ENCODE measurements around the gene BPIFA2.
"Not testable (repeated sequence)": the region's sequence is repeated elsewhere in the genome, so short reads cannot be mapped to it uniquely, and the experiment has no call there.

BPIFA2 gene

DNA sequence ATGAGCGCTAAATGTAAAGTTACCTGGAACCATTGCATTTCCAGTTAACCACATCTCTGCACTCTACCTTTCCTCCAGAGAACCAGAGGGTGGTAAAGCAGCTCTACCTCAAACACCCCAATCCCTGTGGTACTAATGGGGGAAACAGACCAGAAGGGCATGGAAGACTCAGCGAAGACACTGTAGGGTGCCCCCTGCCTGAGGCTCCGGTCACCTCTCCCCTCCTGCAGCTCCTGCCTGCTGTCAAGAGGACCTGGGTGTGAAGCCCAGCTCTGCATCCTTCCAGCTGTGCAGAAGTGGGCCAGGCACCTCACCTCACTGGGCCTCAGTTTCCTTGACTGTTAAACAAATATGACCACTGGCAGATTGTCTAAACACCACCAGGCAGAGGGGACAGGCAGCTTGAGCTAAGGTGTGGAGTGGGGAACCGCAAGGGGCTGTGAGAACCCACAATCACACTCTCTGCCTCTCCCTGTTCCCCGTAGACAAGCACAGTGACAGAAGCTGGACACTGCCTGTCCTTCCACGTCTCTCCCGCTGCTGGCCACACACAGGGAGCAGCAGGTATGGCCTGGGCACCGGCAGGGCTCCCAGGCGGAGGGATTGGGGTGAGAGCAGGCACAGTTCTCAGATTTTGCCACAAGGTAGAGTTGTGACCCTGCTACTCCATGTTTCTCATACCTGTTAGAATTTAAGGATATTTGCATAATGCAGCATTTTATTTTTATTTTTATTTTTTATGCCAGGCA lies 9.1 kb upstream of the BPIFA2 start:
- DNase-seq, result no peak
- in situ Hi-C loops (cut with MboI; ENCODE audit: low pct_unique_long_range_greater_than_20kb, low sequenced_read_pairs), result no loop called here

DNA sequence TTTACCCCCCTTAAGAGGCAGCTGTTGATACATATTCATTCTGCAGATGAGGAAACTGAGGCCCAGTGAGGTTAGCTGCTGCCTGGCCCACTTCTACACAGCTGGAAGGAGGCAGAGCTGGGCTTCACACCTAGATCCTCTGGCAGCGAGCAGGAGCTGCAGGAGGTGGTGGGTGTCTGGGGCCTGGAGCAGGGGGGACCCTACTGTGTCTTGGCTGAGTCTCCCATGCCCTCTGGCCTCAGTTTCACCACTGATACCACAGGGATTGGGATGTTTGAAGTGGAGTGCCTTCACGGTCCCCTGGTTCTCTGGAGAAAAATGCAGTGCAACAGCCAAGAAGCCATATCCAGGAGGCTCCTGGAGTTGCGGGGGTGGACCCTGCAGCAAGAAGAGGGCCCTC lies 8.2 kb upstream of the BPIFA2 start:
- DNase-seq, result no peak
- in situ Hi-C loops (cut with MboI; ENCODE audit: low pct_unique_long_range_greater_than_20kb, low sequenced_read_pairs), result no loop called here

DNA sequence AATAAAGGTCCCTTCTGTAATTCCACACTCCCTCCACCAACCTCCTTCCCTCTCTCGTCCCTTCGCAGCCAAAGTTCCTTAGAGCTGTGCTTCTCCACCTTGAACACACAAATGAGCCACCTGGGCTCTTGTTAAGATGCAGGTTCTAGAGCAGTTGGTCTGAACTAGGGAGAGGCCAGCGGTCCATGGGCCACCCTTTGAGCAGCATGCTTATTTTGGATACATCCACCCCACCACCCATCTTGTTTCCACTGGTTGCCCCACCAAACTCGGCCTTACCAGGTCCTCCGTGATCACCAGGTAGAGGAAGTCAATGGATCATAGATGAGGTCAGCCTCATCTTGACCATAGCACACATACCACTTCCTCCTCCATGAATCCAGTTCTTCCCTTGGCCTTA lies 7.3 kb upstream of the BPIFA2 start:
- no peak for DNase-seq
- in situ Hi-C loops (cut with MboI; ENCODE audit: low pct_unique_long_range_greater_than_20kb, low sequenced_read_pairs), result no loop called here

DNA sequence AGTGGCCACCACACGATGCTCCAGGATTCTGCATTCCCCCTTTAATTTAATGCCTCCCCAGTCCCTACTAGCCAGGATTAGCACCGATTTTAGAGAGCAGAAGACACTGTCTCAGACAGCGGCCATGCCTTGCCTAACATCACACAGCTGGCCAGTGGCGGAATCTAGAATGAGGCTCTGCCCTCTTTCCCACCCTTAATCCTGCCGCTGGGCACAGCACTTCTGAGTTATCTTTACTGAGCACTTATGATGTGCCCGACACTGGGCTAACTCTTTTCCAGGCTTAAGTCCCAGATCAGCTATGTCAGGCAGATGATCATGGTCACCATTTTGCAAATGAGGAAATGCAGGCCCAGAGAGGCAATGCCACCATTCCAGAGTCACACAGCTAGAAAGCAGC lies 5.6 kb upstream of the BPIFA2 start:
- no peak for DNase-seq
- in situ Hi-C loops (cut with MboI; ENCODE audit: low pct_unique_long_range_greater_than_20kb, low sequenced_read_pairs), result no loop called here

DNA sequence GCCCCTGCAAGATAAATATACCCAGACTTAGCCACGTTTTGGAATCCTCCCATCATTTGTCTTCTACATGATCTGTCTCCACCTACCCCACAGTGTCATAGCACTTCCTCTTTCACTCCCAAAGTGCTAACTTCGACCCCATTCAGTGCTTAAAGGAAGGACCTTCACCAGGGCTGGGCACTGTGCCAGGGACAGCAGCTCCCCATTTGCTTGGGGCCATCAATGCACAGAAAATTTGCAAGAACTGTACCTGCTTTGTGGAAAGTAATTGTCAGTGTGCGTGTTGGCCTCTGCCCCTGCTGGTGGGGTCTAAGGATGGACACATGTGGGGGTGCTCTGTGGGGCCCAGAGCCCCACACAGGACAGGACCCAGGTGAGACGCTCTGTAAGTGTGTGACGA lies 5.2 kb upstream of the BPIFA2 start:
- DNase-seq, result peak; percentile 27
- in situ Hi-C loops (cut with MboI; ENCODE audit: low pct_unique_long_range_greater_than_20kb, low sequenced_read_pairs), result no loop called here

DNA sequence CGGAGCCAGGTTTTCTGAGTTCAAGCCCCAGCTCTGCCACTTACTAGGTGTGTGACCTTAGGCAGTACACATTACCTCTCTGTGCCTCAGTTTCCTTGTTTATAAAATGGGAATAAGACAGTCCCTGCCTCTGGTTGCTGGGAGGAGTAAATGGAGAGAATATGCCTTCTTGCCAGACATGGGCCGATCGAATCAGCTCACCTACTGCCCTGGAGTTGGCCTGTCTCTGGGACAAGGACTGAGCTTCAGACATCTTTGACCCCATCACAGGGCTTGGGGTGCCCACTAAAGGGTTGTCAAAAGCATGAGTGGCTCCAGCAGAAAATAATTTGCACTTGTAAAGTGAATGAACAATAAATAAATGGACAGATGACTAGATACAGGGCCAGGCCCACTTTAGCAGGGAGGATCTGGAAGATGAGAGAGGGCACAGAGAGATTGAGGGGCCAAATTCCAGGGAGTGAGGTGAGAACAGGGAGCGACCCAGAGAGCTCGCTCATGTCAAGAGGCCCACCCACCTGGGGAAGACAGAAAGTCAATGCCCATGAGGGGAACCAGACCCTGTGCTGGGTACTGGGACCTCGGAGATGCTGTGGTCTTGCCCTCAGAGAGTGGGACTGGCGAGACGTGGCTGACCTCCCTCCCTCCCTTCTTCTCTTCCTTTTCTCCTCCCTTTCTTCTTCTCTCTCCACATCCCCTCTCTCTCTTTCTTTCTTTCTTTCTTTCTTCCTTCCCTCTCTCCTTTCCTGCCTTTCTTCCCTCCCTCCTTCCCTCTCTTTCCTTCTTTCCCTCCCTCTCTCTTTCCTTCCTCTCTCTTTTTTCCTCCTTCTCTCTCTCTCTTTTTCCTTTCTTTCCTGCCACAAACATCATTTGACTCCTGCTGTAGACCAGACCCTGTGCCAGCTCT lies 3.9 kb upstream of the BPIFA2 start:
- in situ Hi-C loops (cut with MboI; ENCODE audit: low pct_unique_long_range_greater_than_20kb, low sequenced_read_pairs), result no loop called here
- DNase-seq, result no peak

DNA sequence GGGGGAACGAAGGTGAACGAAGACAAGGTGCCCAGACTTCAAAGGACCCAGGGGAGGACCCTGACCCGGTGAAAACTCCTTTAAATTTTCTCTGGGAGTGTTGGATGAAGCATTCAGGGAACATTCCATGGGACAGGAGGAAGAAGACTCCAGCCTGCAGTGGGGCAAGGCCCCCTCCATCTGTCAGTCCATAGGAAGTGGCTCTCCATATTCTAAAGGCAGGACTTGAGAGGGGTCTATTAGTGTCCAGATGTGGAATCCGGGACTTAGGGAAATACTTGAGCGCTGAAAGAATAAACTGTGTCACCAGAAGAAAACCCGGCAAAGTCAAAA lies 3.2 kb upstream of the BPIFA2 start:
- in situ Hi-C loops (cut with MboI; ENCODE audit: low pct_unique_long_range_greater_than_20kb, low sequenced_read_pairs), result no loop called here
- no peak for DNase-seq

DNA sequence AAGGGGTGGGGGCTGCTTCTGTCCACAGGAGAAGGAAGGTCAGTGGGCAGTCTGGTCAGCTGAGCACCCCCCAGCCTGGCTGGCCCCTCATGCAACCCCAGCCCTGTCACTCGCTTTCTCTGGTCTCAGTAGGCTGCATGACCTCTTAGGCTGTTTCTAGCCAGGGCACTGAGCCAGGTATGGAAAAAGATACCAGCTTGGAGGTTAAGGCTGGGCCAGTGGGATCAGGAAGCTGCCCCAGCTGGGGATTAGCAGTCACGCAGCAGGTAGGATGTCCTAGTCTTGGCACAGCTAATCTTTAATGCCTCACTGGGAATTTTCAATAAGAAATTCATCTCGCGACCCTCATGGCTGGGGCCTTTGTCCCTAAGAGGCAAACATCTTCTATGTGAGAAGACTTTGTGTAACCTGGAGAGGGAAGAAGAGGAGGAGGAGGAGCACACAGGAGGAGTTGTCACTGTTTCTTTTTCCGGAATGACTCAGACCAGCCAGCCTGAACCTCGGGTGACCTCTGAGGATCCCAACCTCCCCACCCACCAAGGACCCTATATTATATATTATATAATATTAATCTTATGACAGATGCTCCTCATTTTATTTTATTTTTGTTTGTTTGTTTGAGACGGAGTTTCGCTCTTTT lies 2.4 kb upstream of the BPIFA2 start:
- in situ Hi-C loops (cut with MboI; ENCODE audit: low pct_unique_long_range_greater_than_20kb, low sequenced_read_pairs), result no loop called here
- DNase-seq, result no peak

DNA sequence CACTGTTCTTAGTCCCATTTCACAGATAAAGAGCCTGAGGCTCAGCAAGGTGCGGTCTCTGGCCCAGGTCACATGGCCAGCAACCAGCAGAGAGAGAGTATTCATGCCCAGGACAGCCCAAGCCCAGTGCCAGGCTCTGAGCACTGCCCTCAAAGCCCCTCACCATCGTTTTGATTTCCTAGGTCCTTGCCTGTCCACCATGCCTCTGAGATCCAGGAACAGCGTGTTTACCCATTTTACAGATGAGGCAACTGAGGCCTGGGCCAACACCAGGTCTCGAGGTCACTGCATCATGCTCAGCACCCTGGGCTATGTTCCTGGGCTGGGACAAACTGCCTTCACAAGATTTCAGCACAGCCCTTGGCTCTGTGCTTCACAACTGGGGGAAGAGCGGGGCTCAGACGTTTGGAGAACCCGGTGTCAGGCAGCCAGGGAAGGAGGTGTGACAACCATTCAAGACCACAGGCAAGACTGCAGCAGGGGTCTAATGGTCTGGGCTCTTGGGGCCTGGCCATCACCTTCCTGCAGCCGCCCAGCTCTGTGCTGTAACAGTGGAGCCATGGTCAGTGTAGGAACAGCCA lies 1.3 kb upstream of the BPIFA2 start:
- DNase-seq, result no peak
- in situ Hi-C loops (cut with MboI; ENCODE audit: low pct_unique_long_range_greater_than_20kb, low sequenced_read_pairs), result no loop called here

DNA sequence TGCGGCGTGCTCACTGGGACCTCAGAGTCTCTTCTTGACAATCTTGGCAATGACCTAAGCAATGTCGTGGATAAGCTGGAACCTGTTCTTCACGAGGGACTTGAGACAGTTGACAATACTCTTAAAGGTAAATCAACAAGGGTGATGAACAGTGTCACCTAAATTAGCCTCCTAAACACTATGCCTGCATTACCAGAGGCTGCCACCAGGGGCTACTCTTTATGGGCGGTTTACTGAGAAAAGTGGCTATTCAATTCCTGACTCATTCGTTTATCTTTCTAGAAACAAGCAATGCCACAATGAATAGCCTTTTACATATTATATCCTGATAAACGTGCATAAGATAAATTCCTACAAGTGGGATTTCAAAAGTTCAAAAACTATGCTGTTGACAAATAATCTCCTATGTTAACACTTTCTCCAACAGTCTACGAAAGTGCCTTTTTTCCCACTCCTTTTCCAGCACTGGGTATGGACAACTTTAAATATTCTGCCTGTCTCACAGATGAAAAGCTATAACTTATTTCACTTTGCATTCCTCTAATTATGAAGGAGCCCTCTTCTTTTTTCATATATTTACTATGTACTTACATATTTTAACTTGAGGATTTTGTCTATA lies 1.3 kb downstream of the BPIFA2 start:
- peak; percentile 34 for DNase-seq
- in situ Hi-C loops (cut with MboI; ENCODE audit: low pct_unique_long_range_greater_than_20kb, low sequenced_read_pairs), result no loop called here

DNA sequence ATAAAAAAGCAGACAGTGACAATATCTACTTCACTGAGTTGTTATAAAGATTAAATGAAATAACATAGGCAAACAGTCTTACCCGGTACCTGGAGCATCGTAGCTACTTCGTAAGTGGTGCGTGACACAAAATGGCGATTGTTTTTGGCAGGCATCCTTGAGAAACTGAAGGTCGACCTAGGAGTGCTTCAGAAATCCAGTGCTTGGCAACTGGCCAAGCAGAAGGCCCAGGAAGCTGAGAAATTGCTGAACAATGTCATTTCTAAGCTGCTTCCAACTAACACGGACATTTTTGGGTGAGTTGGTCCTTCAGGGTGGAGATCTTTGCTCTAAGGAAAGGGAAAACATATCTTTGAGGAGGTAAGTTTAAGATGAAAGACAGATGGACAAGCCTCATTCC lies 4.8 kb downstream of the BPIFA2 start:
- no peak for DNase-seq

DNA sequence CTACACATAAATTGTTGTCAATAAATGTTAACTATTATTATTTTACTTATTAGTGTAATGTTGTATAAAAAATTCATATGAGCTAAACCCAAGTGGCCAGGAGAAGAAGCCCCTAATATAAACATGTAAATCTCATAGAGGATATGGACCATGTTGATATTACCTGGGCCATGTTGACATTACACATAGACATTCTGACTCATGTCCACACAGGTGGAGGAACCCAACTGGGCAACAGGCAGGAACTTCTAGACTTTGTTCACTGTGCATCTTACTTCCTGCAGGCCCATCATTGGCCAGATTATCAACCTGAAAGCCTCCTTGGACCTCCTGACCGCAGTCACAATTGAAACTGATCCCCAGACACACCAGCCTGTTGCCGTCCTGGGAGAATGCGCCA lies 7.2 kb downstream of the BPIFA2 start:
- in situ Hi-C loops (cut with MboI; ENCODE audit: low pct_unique_long_range_greater_than_20kb, low sequenced_read_pairs), result no loop called here

More for the DNA sequence above, 4.8 kb downstream of the BPIFA2 start:
- in situ Hi-C loops (cut with MboI; ENCODE audit: low pct_unique_long_range_greater_than_20kb, low sequenced_read_pairs), result no loop called here

DNA sequence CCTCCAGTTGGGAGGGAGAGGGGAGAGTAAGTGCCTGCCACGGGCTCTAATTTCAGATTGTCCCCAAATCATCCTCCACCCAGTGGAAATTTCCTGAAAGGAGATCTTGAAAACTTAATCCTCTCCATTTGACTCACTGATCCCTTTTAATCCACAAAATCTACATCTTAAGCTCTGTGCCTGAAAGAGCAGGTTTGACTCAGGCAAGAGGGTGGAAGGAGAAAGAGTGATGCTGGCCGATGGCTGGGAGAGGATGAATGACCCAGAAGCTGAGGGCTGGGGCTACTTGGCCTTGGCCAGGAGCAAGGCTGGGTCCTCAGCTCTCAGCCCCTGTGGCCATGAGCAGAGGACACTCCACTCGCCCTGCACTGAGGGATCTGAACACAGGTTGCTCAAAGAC lies 8.1 kb downstream of the BPIFA2 start:
- in situ Hi-C loops (cut with MboI; ENCODE audit: low pct_unique_long_range_greater_than_20kb, low sequenced_read_pairs), result no loop called here
- DNase-seq, result no peak

More for the DNA sequence above, 7.2 kb downstream of the BPIFA2 start:
- no peak for DNase-seq

DNA sequence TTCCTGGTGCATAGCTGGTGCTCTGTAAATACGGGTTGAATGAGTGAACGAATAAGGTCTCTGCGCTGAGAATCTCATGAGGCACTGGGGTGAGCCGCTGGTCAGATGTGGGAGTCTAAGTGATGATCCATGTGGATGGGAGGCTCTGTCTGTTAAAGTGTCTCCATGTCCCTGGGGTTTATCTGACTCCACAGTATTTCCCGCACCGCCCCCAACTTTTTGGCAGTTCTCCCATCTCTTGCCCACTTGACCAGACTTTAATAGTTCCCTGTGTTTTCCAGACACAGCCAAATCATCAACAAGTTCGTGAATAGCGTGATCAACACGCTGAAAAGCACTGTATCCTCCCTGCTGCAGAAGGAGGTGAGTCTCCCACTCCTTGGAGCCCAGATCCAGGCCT lies 9.9 kb downstream of the BPIFA2 start:
- in situ Hi-C loops (cut with MboI; ENCODE audit: low pct_unique_long_range_greater_than_20kb, low sequenced_read_pairs), result no loop called here
- no peak for DNase-seq

DNA sequence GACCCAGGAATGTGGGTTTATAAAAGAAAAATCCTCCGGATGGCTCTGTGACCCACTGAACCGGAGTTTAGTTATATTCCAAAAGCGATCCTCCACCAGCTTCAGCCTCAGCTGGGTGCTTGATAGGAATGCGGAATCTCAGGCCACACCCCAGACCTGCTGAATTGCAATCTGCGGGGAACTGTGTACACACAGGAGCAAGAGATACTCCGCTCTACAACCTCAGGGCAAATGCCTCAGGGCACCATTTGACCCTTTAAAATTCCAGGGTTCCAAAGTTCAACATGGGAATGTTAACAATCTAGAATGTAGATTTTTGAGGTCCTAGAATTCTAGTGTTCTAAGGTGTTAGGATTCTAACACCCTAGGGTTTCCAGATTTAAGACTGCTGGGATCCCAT lies 10.8 kb downstream of the BPIFA2 start:
- in situ Hi-C loops (cut with MboI; ENCODE audit: low pct_unique_long_range_greater_than_20kb, low sequenced_read_pairs), result no loop called here
- no peak for DNase-seq

DNA sequence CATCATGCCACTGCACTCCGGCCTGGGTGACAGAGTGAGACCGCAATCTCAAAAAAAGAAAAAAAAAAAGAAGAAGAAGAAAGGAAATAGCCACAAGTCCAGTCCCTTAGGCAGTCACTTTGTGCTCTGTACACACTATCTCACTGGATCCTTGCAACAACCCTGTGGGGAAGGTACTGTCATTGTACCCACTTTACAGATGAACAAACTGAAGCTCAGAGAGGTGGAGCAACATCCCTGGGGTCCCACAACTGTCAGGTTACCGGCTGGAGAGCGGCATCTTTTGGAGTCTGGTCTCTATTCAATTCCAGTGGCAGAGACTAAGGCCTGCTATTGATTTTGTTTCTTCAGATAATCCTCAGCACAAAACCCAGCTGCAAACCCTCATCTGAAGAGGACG lies 12.2 kb downstream of the BPIFA2 start:
- in situ Hi-C loops (cut with MboI; ENCODE audit: low pct_unique_long_range_greater_than_20kb, low sequenced_read_pairs), result no loop called here
- no peak for DNase-seq

DNA sequence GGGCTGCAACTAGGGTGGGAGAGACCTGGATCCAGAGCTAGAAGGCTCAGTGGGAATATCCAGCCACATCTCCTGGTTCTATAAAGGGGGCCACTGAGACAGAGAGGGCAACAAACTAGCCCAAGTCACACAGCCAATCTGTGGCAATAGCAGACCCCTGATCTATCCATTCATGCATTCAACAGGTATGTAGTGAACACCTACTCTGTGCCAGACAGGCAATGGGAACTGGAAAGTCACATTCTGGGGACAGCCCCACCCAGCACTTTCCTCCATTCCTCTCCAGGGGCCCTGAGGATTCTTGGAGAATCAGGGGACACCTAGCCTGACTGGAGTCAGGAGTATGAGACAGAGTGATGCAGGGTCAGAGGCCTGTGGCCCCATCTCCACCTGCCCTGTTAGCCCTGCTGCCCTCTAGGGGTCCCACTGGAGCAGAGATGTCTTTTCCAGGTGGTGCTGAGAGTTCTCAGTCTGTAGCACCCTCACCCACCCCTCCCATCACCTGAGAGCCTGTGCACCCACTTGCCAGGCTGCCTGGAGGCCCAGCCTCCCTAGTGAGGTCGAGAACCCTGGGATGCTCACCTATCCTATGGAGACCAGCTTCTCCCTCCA lies 13.6 kb downstream of the BPIFA2 start:
- in situ Hi-C loops (cut with MboI; ENCODE audit: low pct_unique_long_range_greater_than_20kb, low sequenced_read_pairs), result no loop called here
- DNase-seq, result no peak

DNA sequence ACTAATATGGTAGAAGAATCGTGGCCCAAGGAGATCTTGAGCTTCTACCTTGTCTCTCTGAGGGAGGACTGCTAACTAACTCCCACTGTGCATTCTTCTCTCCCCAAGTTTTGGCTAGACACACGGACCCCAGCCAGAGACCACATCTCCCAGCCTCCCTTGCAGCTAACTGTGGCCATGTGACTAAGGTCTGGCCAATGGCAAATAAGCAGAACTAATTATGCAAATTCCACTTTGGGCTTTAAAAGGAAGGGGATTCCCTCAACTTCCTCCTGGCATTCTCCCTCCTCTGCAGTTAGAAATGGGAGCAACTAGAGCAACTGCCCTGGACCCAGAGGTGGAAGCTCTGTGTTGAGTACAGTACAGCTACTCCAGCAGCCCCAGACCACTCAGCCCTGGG lies 15.4 kb downstream of the BPIFA2 start:
- in situ Hi-C loops (cut with MboI; ENCODE audit: low pct_unique_long_range_greater_than_20kb, low sequenced_read_pairs), result no loop called here
- peak; percentile 5 for DNase-seq

DNA sequence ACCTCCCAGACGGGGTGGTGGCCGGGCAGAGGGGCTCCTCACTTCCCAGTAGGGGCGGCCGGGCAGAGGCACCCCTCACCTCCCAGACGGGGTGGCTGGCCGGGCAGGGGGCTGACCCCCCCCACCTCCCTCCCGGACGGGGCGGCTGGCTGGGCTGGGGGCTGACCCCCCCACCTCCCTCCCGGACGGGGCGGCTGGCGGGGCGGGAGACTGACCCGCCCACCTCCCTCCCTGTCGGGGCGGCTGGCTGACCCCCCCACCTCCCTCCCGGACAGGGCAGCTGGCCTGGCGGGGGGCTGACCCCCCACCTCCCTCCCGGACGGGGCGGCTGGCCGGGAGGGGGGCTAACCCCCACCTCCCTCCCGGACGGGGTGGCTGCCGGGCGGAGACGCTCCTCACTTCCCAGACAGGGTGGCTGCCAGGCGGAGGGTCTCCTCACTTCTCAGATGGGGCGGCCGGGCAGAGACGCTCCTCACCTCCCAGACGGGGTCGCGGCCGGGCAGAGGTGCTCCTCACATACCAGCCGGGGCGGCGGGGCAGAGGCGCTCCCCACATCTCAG lies 17.2 kb downstream of the BPIFA2 start:
- in situ Hi-C loops (cut with MboI; ENCODE audit: low pct_unique_long_range_greater_than_20kb, low sequenced_read_pairs); DNase-seq: not testable (repeated sequence)
